ENCODE measurements around the gene PRKCH.

Gene PRKCH

DNA sequence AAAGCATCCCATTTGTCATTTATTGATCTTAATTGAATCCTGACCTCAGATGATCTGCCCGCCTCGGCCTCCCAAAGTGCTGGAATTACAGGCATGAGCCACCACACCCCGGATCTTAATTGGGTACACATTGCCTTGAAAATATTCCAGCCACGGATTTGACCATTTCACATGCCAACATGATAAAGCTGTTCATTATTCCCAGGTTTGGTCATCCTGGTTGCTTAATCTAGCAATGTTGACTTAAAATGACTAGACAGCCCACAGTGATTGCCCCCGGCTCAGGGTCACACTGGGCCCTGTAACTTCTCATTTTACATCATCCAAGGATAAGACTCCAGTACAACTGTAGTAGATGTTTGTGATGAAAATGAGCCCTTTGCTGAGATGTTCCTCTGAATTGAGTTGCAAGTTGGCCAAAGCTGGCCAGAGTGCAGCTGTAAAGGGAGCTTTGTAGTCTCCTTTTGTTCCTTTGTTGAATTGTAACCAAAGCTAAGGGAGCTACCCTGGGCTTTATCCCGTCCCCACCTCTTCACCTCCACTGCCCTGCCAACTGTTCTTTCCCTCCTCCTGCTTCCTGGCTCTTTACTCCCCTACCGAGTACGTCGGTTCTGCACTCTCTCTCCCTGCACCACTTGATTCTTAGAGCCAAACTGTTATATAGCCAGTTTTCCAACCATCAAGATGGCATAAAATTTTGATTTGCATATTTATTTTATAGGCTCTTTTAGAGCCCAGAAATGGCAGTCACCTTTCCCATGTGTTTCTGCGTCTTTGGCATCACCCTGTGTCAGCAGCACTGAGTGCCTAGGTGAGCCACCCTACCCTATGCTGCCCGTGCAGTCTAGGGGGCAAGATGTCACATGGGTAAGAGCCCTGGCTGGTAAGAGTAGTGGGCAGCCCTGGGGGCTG, 232.6 kb downstream of the PRKCH start:
- peak; percentile 96 for DNase-seq (ENCODE audit: low read depth)

- peak; percentile 33 for DNase-seq (ENCODE audit: low read depth)
Measured at GRCh38 chr14:61555056-61555838, 233.9 kb downstream of the PRKCH start.

GRCh38 chr14:61556455-61556854, 235.1 kb downstream of the PRKCH start:
- no peak for DNase-seq (ENCODE audit: low read depth)

DNA sequence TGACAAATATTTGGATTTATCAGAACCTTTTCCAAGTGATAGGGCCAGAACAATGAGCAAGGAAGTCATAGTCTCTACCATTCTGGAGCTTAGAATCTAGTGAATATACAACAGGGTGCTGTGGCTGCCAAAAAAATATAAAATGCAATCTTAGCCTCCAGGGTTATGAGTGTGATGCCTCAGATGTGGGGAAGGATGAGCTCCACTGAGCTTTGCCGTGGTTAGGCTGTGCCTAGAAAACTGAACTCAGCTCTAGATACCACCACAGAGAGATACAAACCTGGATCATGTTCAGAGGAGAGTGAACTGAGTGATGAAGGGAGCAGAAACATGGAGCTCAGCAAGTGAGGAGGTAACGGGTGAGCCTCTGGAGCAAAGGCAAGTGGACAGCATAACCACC, 235.9 kb downstream of the PRKCH start:
- no peak for DNase-seq (ENCODE audit: low read depth)

- DNase-seq (ENCODE audit: low read depth) = no peak
Measured at GRCh38 chr14:61557854-61558253, 236.5 kb downstream of the PRKCH start.

- DNase-seq (ENCODE audit: low read depth) = no peak
Measured at GRCh38 chr14:61558271-61558670, 236.9 kb downstream of the PRKCH start.

DNA sequence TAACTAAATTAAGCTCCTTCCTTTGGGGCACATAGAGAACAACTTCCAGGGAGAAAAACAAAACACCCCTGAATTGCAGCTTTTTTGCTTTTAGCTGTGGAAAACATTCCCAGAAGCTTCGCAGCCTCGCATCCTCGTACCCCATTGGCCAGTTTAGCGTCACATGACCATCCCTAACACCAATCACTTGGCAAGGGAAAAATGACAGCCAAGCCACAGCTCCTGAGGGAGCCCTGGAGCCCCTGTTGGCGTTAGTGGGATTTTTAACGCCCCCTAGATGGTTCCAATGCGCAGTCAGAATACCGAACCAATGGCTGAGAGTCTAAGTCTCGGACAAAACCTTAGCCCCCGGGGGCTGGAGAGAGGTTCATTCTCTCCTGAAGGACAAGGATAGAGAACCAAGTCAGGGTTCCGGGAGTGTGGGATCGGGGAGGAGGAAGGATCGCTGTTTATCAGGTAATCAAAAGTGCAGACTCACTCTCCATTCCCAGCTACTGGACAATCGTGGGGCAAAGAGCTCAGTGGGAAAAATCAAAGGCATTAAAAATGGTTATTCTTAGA, 238.3 kb downstream of the PRKCH start:
- DNase-seq (ENCODE audit: low read depth) = no peak

DNA sequence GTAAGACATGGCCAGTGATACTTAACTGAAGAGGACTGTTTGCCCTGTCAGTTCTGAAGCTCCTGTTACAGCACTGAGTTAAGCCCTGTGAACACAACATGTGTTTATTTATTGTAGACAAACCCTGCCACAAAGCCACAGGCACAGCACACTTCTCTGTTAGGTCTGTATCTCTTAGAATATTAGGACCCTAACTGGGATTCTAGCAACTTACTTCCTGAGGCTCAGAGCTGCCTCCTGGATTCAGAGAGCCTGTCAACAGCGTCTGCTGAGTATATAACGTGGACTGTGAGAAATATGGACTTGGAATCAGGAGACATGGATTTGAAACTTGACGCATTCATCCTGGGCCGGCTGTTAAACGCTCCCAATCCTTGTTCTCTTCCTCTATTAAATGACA, 238.9 kb downstream of the PRKCH start:
- DNase-seq (ENCODE audit: low read depth) = no peak

- DNase-seq (ENCODE audit: low read depth) = peak; percentile 79
Measured at GRCh38 chr14:61561104-61561503, 239.7 kb downstream of the PRKCH start.

DNA sequence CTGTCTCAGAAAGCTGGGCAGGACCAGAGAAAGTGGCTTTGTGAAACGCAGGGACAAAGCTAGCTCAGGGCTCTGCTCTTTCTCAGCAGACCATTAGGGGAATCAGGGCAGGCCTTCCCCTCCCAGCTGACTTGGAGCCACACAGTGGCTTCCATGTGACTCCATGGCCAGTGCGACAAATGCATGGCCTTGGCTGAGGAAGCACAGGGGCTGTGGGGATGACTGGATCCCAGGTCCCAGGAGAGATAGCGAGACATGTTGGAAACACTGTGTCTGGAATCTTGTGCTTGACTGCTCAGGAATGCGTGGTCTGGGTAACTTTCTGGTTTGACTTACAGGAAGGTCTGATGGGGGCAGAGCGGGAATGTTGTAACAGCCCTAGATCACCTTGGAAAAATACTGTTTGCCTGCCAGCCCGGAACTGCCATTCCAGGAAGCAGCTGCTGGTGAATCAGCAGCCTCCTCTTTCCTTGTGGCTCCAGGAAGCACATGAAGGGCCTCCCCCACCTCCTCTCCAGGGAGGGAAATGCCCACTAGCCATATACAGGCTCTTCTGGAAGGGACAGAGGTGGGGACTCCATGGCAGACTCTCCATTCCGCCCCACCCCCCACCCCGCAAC, 240.4 kb downstream of the PRKCH start:
- DNase-seq (ENCODE audit: low read depth) = peak; percentile 98

DNA sequence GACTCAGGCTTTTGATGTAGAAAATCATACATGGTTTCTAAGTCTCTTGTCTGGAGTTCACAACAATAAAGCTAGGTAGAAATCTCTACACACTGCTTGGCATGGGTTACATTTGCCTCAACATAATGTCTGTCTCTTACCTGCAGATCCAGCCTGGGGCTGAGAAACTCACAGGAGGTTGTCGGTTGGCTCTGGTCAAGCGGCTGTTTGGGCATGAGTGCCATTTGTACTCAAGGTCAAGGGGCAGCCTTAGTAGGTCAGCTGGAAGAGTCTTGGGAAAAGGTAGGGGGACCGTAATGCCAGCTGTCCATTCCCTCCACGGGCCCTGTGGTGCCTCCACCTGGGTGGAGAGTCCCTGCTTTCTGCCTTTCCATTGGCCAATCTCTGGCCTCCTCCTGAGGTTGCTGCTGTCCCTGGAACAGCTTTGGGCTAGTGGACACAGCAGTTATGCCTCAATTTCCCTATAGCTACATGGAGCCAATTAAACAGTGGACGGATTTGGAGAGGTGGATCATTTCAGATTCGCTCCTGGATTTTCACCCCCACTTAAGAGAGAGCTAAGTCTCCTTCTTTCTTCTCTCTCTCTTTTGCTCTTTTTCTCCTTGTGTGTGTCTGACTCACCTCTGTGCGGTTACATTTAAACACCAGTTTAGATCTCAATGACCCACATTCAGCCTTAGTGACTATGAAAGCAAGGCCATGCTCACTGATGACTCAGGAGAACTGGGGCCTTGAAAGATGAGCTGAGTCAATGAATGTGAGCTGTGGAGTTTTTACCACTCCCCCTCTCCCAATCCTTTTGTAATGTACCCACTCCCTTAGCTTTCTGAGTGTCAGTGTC, 241.2 kb downstream of the PRKCH start:
- DNase-seq (ENCODE audit: low read depth) = peak; percentile 100

DNA sequence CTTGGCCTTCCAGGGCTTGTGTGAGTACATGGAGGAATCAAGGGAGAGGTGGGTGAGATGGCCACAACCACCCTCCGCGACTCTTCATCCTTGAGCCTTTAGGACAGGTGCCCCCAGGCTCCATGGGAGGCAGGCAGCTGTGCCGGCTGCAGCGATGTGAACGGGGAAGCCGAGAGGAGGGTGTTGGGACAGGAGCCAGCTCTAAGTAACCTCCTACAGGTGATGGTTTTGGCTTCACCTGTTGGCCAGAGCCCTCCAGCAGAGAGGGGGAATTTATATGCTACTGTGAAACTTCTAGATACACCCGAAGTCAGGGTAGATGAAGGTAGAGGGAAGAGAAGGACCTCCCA, 241.8 kb downstream of the PRKCH start:
- DNase-seq (ENCODE audit: low read depth) = no peak

DNA sequence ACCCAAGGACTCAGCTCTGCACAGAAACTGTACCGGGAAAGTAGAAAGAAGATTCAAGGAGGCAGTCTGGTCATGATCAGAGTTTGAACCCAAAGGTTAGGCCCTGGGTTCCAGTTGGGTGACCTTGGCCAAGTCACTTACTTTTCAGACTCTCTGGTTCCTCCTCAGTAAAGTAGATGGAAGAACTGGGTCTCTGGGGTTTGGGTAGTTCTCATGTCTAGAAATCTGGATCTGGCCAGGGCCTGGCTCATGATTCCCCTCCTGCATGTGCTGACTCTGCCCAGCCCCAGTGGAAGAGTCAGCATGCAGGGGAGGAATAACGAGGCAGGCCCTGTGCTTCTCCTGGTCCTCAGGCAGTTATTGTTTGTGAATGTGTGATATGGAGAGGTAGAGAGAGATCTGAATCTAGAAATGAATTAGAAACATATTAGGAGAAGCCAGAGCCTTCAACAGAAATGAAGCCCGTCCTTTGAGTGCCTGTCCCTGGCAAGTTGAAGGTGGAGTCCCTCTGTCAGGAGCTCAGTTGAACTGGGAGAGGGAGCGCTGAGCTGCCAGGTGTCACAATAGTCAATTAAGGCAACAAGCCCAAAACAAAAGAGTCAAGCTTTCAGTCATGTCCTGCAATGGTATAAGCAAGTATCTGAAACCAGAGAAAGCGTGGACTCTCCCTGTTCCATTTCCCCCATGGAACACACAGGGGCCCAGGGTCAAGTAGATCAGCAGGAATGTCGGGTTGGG, 242.7 kb downstream of the PRKCH start:
- DNase-seq (ENCODE audit: low read depth) = peak; percentile 26

DNA sequence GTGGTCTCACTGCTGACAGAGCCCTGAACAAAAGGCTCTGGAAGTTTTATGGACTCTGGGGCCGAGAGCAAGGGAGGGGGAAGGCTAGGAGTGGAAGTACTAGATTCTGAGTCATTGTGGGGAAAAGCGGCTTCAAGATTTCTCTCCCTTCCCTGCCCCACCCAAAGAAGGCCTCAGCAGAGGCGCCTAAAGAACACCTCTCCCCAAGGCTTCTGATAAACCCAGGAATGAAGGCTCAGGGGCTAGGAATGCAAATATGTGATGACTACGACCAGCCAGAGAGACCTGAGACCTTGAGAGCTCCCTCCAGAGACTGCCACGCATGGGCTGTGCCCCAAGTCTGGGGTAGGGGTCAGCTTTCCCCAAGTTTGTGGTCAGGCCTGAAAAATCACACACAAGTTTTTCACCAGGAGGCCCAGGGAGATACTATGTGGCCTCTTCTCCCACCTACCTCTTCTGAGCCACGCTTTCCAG, 243.3 kb downstream of the PRKCH start:
- DNase-seq (ENCODE audit: low read depth) = peak; percentile 99

DNA sequence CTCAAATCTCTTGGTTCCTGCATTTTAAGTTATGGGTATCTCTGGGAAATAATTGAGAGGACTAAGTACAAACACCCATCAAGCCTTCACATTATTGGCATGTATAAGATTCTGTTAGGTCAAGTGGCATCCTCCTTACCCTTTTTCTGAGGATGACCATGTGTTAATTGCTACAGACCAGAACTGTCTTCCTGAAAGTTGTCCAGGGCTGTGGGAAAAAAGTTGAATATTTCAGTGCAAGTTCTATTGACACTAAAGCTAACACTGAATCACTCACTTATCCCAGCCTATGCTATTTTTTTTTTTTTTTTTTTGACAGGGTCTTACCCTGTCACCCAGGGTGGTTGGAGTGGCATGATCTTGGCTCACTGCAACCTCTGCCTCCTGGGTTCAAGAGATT, 243.8 kb downstream of the PRKCH start:
- DNase-seq (ENCODE audit: low read depth) = peak; percentile 53

DNA sequence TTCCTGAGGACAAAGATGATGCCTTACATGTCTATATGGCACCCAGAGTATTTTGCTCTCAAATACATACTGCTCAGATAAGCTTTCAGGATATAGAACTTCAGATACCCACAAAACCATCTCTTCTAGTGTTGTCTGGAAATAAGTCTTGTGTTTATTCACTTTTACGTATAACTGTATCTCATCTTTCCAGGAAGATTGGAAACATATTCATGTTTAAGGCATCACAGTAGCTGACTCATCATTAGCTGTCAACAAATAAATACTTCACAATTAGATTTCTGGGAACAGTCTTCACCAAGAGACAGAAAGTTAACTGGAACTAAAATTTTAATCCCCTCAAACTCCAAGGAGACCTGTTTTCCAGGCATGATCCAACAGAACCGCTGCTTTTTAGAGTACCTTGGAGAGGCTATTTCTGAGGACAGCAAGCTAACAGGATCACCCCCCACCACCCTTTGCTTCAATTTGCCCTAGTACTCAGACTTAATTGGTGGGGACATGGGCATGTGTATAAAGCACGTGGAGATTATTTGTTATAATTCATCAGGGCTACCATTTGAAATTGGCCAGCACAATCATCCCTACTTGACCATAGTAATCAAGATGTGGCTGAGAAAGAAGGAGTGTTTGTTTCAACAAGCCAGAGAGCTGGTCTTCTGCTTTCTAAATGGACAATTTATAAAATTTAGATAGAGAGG, 244.6 kb downstream of the PRKCH start:
- peak; percentile 94 for DNase-seq (ENCODE audit: low read depth)

DNA sequence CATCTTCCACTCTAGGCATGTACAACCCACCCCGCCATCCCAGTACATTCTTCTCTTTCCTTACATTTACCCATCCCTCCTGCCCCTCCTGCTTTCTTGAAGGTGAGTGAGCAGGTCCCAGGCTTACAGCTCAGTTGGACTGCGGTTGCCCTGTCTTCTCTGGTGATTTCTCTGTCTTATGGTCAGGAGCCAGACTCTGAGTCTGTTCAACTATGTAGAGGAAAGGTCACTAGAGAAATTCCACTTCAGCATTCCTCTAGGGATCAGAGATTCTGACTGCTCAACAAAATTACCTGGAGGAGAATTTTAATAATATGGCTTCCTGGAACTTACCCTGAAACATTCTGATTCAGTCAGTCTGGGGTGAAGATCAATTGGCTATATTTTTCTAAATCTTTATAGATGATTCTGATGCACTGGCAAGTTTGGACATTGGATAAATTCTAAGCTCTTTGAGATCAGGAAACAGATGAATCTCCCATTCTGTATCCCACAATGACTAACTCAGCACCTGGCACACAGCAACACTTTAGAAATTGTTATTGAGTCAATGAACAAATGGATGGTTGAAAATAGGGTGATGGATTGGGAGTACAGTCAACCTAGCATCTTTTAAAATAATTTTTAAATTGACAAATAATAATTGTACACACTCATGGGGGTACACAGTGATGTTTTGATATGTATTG, 245.3 kb downstream of the PRKCH start:
- DNase-seq (ENCODE audit: low read depth) = peak; percentile 88

- DNase-seq (ENCODE audit: low read depth) = no peak
Measured at GRCh38 chr14:61567838-61568571, 246.6 kb downstream of the PRKCH start.

GRCh38 chr14:61568572-61569011, 247.2 kb downstream of the PRKCH start:
- DNase-seq (ENCODE audit: low read depth) = no peak

Measured in ELR (cell line).